GM18873 (cell line): Measurements from ENCODE around the gene LPP.

Source experiments
- ATAC-seq: cut with Tn5 transposase; IDR thresholded peaks from one replicate; pipeline ENCODE4 v1.9.1; 2021; ENCODE audit warnings: mild to moderate bottlenecking, moderate library complexity, moderate number of reproducible peaks; ENCODE audit not compliant: unreplicated experiment, low FRiP score

Gene LPP

DNA sequence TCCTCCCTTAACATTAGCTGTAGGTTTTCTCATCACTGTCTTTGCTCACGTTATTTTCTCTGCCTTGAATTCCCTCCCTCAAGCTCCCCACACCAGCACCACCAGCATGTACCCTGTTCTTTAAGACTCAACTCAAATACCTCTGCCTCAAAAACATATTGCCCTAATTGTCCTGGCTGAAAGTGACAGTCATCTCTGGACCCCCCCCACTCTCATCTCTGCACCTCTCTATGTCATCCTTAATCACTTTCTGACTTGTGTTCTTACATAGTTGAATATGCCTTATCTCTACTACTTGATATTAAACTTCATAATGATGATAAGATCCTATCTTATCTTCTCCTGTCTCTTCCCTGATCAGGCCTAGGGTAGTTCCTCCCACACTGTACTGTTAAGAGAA is 672.6 kb downstream of the LPP start:
- ATAC-seq = no peak

DNA sequence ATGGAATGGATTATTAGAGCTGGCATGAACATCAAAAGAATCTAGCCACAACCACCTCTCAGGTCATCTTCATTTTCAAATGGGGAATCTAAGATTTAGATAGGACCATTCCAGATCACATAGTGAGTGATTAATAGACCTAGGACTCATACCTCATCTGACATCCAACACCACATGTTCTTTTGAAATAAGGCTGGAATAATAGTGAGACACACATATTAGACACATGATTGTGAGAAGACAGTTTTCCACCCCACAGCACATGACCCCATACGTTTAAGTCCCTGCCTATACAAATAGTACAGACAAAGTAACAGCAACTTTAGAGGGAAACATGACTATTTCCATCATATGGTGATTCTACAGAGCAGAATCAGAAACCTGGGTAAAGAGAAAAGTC is 673.1 kb downstream of the LPP start:
- ATAC-seq = no peak

DNA sequence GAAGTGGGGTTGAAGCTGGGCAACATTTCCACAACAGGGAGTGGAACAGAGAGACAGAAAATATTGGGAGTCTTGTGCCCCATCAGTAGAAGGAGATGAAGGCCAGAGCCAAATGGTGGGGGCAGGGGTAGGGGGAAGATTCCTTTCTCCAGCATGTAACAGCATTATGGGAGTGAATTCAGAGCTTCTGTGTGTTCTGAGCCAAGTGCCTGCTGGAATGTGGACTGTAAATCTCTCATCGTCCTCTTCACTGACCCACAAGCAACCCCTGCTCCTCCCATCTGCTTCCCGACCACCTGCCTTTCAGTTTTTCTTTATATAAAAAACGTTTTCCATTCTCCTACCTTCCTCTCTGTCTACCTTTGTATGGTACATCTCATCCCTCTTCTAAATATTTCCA is 673.6 kb downstream of the LPP start:
- ATAC-seq = no peak

DNA sequence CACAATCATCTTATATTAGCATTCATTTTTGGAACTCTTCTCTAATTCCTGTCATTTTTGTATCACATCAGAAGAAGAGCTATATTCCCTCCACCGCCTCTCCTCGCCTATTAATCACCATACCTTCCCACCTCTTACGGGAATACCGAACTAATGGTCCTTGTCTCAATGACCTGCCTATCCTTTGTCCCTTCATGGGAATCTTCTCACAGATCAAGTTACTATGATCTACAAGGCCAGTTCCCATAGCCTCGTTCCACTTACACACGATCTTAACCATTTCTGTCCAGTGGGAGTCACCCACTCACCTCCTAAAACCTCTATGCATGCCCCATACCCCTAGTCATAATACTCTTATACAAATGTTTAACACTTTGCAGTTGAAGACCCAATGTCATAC is 675.2 kb downstream of the LPP start:
- ATAC-seq = no peak

DNA sequence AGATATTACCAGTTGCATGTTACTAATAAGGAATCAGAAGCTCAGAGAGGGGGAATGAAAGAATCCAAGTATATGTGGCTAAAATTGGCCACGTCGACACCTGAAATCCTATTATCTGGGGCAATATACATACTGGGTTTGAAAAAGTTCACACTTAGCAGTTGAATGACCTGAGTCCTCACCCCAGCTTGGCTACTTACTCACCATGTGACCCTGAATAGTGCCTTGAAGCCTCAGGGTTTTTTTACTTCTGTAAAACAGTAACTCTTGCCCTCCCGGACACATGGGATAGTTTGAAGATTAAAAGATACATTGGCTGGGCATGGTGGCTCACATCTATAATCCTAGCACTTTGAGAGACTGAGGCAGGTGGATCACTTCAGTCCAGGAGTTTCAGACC is 675.6 kb downstream of the LPP start:
- ATAC-seq = no peak

DNA sequence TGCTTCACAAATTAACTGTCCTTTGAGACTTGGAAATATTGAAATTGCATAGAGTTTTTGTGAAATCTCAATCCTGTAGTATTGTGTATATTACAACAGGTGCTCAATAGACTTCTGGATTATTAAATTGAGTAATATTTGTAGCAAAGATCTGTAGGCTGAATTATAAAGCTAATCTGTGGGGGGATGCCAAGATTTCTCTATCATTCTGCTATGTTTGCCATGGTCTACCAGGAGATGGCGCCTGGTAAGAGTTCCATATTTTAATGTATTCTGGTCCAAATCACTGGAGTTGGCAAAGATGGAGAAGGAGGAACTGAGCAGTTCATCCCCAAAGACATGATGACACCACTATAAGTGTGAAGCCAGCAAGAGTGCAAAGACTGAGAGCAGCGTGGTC is 676.9 kb downstream of the LPP start:
- no peak for ATAC-seq

DNA sequence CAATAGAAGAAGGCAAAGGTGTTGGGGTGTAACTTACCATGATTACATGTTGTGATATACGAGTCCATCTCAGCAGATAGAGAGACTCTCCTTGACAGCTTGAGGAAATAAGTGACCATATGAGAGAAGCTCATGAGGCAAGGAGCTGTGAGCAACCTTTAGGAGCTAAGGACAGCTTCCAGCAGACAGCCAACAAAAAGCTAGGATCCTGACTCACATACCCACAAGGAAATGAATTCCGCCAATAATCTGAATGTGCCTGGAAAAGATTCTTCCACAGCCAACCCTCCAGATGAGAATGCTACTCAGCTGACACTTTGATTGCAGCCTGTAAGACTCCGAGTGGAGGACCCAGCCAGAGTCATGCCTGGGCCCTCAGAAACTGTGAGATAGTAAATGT is 678.2 kb downstream of the LPP start:
- ATAC-seq = no peak

DNA sequence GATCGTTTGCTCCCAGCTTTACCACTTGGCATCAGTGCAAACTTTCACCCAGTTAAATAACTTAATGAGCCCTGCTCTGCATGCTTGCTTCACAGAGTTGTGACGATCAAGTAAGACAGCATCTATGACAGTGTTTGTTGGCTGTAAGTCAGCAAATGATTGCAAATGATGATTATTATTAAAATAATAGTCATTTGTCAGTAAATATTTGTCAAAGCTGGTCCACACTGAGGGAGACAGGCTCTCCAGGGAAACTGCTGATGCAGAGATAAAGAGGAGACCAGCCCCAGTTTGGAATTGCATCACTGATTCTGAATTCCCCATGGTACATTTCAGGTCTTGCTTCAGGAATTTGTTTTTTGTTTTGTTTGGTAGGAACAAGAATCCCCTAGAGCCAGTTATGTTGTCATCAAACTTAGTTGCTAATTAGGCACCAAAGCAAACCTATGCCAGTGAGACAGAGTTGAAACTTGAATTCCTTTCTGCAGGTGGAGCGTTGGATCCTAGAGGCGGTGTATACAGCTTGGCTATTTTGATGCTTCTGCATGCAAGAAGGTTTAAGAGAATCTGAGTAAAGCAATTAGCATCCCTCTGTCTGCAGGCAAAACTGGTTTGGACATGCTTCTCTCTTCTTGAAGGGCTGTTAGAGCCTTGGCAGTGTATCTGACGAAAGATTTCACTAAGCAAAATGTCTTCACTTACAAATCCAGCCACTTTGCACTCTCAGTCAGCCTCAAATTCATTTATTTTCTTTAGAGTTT is 679.2 kb downstream of the LPP start:
- no peak for ATAC-seq

DNA sequence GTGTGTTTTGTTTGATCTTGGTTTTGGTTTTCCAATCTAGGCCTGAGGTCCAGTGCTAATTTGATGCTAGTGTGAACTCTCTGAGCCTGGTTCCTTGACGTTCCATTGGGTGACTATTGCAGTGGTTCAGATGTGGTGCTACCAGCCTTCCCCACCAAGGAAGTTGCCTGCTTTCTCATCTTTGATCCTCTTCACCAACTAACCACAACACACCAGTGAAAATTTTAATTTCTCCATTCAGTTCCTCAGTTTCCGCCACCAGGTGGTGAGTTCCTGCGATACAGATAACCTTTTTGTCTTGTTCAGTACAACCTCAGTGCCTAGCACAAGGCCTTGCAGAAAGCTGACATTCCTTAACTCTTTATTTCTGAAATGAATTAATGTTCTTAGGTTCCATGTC is 680.4 kb downstream of the LPP start:
- ATAC-seq = no peak

DNA sequence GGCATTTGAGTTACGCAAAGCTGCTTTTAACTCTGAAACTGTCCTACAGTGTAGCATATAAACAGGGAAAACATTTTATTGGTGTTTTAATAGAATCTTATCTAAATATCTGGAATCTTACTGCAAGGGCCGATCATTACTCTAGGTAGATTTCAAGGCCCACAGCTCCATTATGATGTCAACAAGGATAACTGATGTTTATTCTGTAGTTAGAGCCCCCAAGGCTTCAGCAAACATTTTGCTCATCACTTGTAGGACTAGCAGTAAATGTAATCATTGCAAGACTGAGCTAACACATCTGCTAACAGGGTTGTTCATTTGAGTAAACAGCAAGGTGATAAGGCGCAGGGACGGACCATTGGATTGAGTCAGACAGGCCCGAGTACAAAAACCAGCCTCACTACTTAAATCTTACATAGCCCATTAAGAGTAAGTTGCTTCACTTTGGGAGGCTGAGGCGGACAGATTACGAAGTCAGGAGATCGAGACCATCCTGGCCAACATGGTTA is 685.3 kb downstream of the LPP start:
- ATAC-seq = no peak

DNA sequence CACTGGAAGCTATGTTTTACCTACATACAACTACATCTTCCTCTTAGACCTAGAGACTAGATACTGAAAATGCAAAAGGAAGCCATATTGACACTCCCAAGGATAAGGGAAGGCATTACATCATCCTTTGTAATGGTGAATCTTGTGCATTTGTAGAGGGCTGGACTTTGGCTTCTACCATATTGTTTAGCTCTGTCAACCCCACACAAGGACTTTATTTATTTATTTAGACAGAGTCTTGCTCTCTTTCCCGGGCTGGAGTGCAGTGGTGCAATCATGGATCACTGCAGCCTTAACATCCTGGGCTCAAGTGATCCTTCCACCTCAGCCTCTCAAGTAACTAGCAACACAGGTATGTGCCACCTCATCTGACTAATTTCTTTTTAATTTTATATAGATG is 686.3 kb downstream of the LPP start:
- no peak for ATAC-seq

DNA sequence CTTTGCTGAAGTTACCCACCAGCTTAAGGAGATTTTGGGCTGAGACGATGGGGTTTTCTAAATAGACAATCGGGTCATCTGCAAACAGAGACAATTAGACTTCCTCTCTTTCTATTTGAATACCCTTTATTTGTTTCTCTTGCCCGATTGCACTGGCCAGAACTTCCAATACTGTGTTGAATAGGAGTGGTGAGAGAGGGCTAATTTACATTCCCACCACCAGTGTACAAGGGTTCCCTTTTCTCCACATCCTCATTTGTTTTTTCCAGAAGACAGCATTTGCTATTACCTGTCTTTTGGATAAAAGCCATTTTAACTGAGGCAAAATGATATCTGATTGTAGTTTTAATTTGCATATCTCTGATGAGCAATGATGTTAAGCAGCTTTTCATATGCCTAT is 687.9 kb downstream of the LPP start:
- no peak for ATAC-seq

DNA sequence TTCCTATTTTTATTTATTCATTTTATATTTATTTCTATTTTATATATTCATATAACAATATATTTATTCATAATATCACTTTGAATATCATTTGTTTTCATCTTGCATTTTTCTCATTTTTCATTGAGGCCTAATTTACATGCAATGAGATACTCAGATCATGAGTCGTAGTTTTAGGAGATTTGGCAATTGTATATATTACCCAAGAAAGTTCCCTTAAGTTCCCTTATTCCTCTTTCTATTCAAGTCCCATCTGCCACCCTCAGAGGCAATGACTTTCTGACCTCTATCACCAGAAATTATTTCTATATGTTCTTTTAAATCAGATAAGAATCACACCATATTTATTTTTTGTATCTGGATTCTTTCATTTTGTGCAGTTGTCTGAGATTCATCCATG is 688.7 kb downstream of the LPP start:
- ATAC-seq = no peak

DNA sequence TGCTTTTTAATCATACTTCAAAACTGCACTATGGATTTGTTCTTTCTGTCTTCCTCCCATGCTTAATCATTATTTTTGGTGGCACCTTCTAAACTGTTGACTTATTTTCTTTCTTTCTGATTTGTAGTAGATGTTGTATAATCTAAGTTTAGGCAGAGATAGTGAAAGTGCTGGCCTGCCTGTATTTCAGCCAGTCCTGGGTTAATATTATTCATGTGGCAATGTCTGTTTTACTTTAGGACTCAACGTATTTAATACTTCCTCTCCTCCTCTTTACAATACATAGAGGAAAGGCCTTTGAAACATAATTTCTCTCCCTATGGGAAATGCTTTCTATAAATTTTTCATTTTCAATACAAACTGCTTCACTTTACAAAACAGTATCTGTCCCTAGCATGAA is 690.1 kb downstream of the LPP start:
- no peak for ATAC-seq

DNA sequence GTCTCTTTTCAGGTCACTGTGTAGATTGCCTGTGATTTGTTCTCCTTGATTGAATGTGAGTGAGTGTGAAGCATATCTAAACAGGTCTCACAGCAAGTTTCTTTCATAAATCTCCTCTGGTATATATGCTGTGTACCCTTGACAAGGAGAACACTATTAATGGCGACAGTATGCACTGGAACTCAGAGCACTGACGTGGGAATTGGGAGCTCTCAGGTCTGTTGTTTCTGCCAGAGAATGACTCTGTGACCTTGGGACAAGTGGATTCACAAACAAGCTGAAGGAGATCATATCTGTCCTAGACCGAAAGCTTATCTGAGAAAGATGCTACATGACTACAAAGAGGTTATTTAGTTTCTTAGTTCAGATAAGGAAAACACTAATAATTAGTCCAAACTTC is 691.6 kb downstream of the LPP start:
- no peak for ATAC-seq

DNA sequence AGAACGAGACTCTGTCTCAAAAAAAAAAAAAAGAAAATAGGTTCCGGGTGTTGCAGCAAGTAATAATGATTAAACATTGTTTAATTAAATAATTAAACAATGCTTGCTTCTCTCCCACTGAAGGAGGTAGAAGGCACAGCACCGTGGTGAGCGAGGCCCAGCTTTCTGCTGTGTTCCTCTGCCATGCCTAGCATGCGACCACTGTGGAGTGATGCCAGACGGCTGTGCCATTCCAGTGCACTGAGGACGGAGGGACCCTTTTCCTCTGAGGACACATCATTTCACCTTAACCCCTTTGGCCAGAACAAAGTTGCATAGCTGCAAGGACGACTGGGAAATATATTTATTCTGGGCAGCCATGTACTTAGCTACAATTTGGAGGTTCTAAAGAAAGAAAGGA is 695.0 kb downstream of the LPP start:
- no peak for ATAC-seq

DNA sequence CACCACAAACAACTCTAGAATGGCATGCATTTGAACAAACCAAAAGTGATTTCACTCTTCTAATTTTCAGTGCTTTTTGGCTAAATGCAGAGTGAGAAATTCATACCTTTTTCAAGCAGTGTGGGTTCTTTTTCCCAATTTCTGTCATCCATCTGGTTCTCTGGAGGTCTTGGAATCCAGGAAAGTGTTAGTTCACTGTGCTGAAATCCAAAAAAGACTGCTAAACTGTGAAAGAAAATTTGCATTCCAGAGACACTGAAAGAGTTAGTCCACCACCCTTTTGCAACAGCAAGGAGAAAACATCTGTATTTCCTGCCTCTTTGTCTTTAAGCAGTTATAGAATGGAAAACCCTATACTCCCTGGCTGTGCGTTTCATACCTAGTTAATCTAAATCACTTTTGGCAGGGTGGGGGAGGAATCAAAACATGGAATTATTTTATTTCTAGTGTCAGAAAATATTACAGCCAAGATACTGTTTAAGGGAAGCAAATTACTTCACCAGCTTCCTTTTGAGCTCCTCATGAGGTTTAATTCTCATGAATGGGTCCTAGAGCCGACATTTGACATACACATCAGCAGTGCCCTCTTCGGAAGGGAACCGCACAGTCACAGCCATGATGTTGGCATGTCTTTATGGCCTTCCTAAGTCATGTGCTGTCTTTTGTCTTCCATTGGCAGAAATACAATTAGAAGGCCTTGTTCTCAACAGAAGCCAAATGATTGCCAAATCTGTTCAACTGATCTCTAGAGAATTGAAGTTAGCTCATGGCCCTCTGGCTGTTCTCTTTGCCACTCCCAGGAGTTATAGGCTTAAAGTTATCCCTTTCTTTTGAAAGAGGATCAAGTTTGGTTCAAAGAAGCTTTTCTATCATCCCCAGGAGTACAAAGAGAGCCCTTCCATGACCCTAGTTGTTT is 700.2 kb downstream of the LPP start:
- ATAC-seq = no peak

DNA sequence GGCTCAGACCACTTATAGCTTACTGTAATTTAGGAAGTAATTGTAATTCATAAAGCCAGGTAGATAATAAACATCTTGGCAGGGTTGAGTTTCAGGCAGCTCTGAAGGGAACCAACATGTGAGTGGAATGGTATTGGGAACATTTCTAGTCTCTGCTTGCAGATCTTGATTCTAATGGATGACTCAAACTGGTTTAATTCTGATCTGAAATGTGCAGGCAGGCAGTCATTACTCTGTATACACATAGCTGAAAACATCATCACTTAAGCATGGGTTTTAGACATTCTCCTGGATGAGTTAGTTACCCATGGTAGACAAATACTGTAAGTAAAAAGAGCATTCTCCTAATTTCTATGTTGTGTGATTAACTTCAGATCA is 700.8 kb downstream of the LPP start:
- ATAC-seq = no peak

DNA sequence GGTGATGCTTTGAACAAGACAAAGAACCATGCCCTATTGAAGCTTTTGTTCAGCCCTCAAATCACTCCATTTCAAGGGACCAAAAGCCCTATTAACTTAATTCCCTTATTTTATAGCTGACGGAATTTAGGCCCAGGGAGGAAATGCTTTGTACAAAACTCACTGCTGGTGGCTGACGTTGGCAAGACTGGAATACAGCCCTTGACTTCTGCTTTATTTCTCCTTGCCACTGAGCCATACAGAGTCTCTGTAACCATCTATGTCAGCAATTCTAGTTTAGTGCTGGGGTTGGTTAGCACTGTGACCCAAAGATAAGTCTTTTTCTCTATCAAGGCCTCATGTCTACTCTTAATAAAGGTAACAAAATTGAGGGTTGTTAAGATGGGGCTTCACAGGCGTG is 701.7 kb downstream of the LPP start:
- ATAC-seq = no peak

DNA sequence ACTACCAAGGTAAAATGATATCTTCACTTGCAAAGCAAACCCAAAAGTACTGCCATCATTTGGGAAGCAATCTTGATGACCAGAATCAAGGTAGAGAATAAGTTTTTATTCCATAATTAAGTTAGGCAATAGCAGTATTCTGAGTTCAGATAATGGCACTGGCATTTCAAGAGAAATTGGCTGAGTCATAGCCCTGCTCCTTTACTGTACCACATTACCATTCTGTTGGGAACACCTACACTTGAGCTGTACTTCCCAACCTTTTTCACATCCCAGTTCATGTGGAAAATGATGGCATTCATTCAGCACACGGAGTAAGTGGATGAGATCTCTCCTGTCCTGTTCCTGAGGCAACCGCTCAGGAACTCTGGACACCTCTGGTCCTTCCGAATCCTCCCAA is 706.2 kb downstream of the LPP start:
- no peak for ATAC-seq

DNA sequence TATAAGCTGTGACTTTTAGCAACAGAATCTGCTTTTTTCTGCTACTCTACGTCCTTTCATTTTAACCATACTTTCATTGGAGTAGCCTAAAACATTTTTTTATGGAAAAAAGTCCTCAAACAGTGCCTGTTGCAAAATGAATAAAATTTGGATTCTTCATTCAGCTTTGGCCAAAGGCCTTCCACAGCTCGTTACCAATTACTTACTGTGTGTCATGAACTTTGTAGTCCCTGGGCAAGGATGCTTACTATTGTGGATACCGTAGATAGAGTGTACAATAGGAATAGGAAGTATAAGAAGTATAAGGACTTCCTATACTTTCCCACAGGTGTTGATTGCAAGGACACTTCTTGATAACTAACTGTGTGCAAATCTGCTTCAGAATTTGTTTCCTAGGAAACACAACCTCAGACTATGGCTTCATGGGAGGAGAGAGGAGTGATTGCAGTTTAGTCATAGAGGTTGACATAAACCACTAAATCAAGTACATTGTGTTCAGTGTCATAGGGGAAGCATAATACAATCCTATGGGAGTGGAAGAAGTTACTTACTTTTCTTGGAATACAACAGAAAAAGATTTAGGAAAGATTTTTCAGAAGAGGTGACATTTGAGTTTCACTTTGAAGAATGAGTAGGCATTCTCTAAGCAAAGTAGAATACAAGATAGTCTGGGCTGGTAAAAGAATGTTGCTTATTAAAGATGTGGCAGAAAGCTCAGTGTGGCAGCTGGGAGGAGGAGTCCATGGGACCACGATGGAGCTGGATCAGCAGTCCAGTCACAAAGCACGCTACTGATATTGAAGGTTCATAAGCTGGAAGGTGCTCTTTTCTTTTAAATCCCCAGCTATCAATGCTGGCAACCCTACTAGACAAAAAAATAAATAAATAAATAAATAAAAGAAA is 708.1 kb downstream of the LPP start:
- ATAC-seq = no peak
